H1 (cell line): ENCODE measurements around the gene MARS1. TPM values are rescaled to one million over a fixed set of nuclear protein-coding genes. Genes with fewer than 3 reads are reported as not detected.

Experiments used
- CTCF ChIA-PET: fragments of 300-600 bp; sonication (Branson Sonifier 250); formaldehyde crosslinking; loops from one replicate; lab custom pipeline; 2021; ENCODE audit not compliant: partially characterized antibody; lab: Charles Lee
- POLR2A ChIA-PET: fragments of 300-600 bp; sonication (Branson Sonifier 250); formaldehyde crosslinking; loops from one replicate; lab custom pipeline; 2021; ENCODE audit warnings: inconsistent platforms; ENCODE audit not compliant: partially characterized antibody; lab: Charles Lee
- DNase-seq, 2 experiments: peaks; one replicate each; pipeline versions ENCODE4 v3.0.0 to v3.0.0-alpha.2; 2010 to 2022; ENCODE audit warnings: low spot score in 2 of 2, low read depth in 1 of 2, mixed read lengths in 1 of 2
- FAIRE-seq: peaks from 2 replicates; lab custom pipeline; 2011; peaks lifted over from hg19 to GRCh38; lab: Jason Lieb, UNC
- H2AFZ ChIP-seq: 2 replicates; pipeline ENCODE4 v1.8.1; 2012; ENCODE audit warnings: low read length, inconsistent platforms
- H2AK5ac ChIP-seq: 2 replicates; pipeline ENCODE4 v1.6.1; 2013; ENCODE audit warnings: low read depth, low read length
- H2BK120ac ChIP-seq: replicated peaks from 2 replicates; pipeline ENCODE3; 2013; ENCODE audit warnings: low read depth, low read length, inconsistent platforms
- H2BK12ac ChIP-seq: 2 replicates; pipeline ENCODE4 v1.6.1; 2013; ENCODE audit warnings: low read depth, low read length
- H2BK15ac ChIP-seq: 2 replicates; pipeline ENCODE4 v1.6.1; 2013; ENCODE audit warnings: low read length
- H2BK20ac ChIP-seq: 2 replicates; pipeline ENCODE4 v1.6.1; 2013; ENCODE audit warnings: low read length
- H2BK5ac ChIP-seq: 2 replicates; pipeline ENCODE4 v1.6.1; 2013; ENCODE audit warnings: low read depth, low read length
- H3K14ac ChIP-seq: 2 replicates; pipeline ENCODE4 v1.6.1; 2013; ENCODE audit warnings: inconsistent platforms; ENCODE audit not compliant: insufficient read length
- H3K18ac ChIP-seq: 2 replicates; pipeline ENCODE4 v1.6.1; 2013; ENCODE audit warnings: low read length; ENCODE audit errors: extremely low read depth
- H3K23ac ChIP-seq: 2 replicates; pipeline ENCODE4 v1.6.1; 2013; ENCODE audit warnings: inconsistent platforms; ENCODE audit not compliant: insufficient read length
- H3K23me2 ChIP-seq: 2 replicates; pipeline ENCODE4 v1.6.1; 2013; ENCODE audit warnings: low read depth, low read length
- H3K27ac ChIP-seq: 2 replicates; pipeline ENCODE4 v1.6.1; 2011; ENCODE audit warnings: low read depth, low read length, inconsistent platforms
- H3K27me3 ChIP-seq, 4 experiments: replicated peaks in 1 of 4; 1 replicate in 1 of 4; 2 replicates in 3 of 4; pipeline versions ENCODE4 v1.6.1 to v1.8.1; 2011 to 2013; ENCODE audit warnings: low read length in 3 of 4, mild to moderate bottlenecking in 3 of 4, inconsistent platforms in 2 of 4, mixed read lengths in 2 of 4, moderate library complexity in 1 of 4; ENCODE audit not compliant: control insufficient read depth in 3 of 4, insufficient read depth in 3 of 4; ENCODE audit errors: extremely low read depth in 1 of 4
- H3K36me3 ChIP-seq, 4 experiments: 2 replicates each; pipeline versions ENCODE4 v1.6.1 to v1.8.1; 2011 to 2013; ENCODE audit warnings: mild to moderate bottlenecking in 4 of 4, low read length in 3 of 4, moderate library complexity in 2 of 4, control low read depth in 1 of 4, inconsistent platforms in 1 of 4; ENCODE audit not compliant: insufficient read depth in 4 of 4, control insufficient read depth in 2 of 4
- H3K4ac ChIP-seq: replicated peaks from 2 replicates; pipeline ENCODE3; 2013; ENCODE audit warnings: low read length, low read depth, mixed read lengths, inconsistent platforms; ENCODE audit not compliant: insufficient read length
- H3K4me1 ChIP-seq, 4 experiments: replicated peaks in 1 of 4; 1 replicate in 1 of 4; 2 replicates in 3 of 4; pipeline versions ENCODE4 v1.6.1 to v1.8.1; 2011 to 2013; ENCODE audit warnings: low read length in 3 of 4, inconsistent platforms in 2 of 4, mixed read lengths in 1 of 4; ENCODE audit not compliant: insufficient read depth in 4 of 4, control insufficient read depth in 3 of 4
- H3K4me2 ChIP-seq, 2 experiments: 2 replicates each; pipeline versions ENCODE4 v1.6.1 to v1.8.1; 2011 to 2013; ENCODE audit warnings: low read depth in 2 of 2, low read length in 2 of 2, control low read depth in 1 of 2, inconsistent platforms in 1 of 2, mild to moderate bottlenecking in 1 of 2; ENCODE audit not compliant: insufficient read depth in 1 of 2
- H3K4me3 ChIP-seq, 4 experiments: fragments of 200-600, 300-600 bp in 1 of 4; sonication (generic), shearing (Covaris generic), sonication (Bioruptor Twin) in 1 of 4; 2 replicates each; pipeline versions ENCODE4 v1.5.1 to v1.8.1; 2011 to 2016; ENCODE audit warnings: low read length in 4 of 4, low read depth in 3 of 4, control low read depth in 2 of 4, inconsistent platforms in 2 of 4, mild to moderate bottlenecking in 2 of 4, mixed read lengths in 1 of 4, moderate library complexity in 1 of 4; ENCODE audit not compliant: insufficient read depth in 2 of 4; ENCODE audit errors: extremely low read depth in 1 of 4
- H3K56ac ChIP-seq: replicated peaks from 2 replicates; pipeline ENCODE3; 2013; ENCODE audit warnings: low read depth, mild to moderate bottlenecking, mixed read lengths, low read length, inconsistent platforms; ENCODE audit not compliant: insufficient read length
- H3K79me1 ChIP-seq: 2 replicates; pipeline ENCODE4 v1.6.1; 2013; ENCODE audit warnings: low read depth, low read length, control low read depth
- H3K79me2 ChIP-seq, 2 experiments: 2 replicates each; pipeline versions ENCODE4 v1.6.1 to v1.8.1; 2012 to 2013; ENCODE audit warnings: low read length in 2 of 2, mild to moderate bottlenecking in 2 of 2, inconsistent platforms in 1 of 2; ENCODE audit not compliant: insufficient read depth in 2 of 2, control insufficient read depth in 1 of 2
- H3K9ac ChIP-seq, 4 experiments: replicated peaks in 1 of 4; 1 replicate in 1 of 4; 2 replicates in 3 of 4; pipeline versions ENCODE4 v1.6.1 to v1.8.1; 2011 to 2013; ENCODE audit warnings: low read depth in 3 of 4, low read length in 3 of 4, control low read depth in 2 of 4, mild to moderate bottlenecking in 2 of 4, moderate library complexity in 2 of 4, inconsistent platforms in 1 of 4; ENCODE audit errors: extremely low read depth in 1 of 4
- H3K9me3 ChIP-seq, 2 experiments: 2 replicates each; pipeline versions ENCODE4 v1.6.1 to v1.8.1; 2012 to 2013; ENCODE audit warnings: mild to moderate bottlenecking in 2 of 2, moderate library complexity in 2 of 2, control low read depth in 1 of 2, inconsistent platforms in 1 of 2, low read depth in 1 of 2, low read length in 1 of 2, mixed read lengths in 1 of 2; ENCODE audit not compliant: insufficient read depth in 2 of 2
- H4K20me1 ChIP-seq, 2 experiments: replicated peaks in 1 of 2; 2 replicates each; pipeline versions ENCODE3 to v1.8.1; 2011 to 2013; ENCODE audit warnings: inconsistent platforms in 2 of 2, low read length in 2 of 2, mild to moderate bottlenecking in 1 of 2; ENCODE audit not compliant: insufficient read depth in 2 of 2, control insufficient read depth in 1 of 2
- H4K5ac ChIP-seq: 2 replicates; pipeline ENCODE4 v1.6.1; 2013; ENCODE audit warnings: low read length, low read depth, mixed read lengths, inconsistent platforms; ENCODE audit not compliant: insufficient read length
- H4K8ac ChIP-seq: 2 replicates; pipeline ENCODE4 v1.8.0; 2013; ENCODE audit warnings: mild to moderate bottlenecking, moderate library complexity, low read length, inconsistent platforms; ENCODE audit not compliant: insufficient read depth; ENCODE audit errors: extremely low read depth
- H4K91ac ChIP-seq: replicated peaks from 2 replicates; pipeline ENCODE3; 2013; ENCODE audit warnings: low read length, mixed read lengths, inconsistent platforms; ENCODE audit not compliant: insufficient read length
- CBX8 ChIP-seq: fragments of 300-800, 300-1000 bp; sonication (generic); IDR thresholded peaks from 2 replicates; pipeline ENCODE4 v1.7.1; 2016; ENCODE audit warnings: low read depth, low read length, borderline replicate concordance
- GTF2F1 ChIP-seq: IDR thresholded peaks from 2 replicates; pipeline ENCODE4 v1.6.1; 2012; ENCODE audit warnings: low read depth, low read length, improper control_type of control experiment, borderline replicate concordance
- KDM1A ChIP-seq: fragments of 200-600, 300-600 bp; sonication (generic); IDR thresholded peaks from 2 replicates; pipeline ENCODE4 v1.7.1; 2016; ENCODE audit warnings: mild to moderate bottlenecking, low read length, borderline replicate concordance
- NANOG ChIP-seq: IDR thresholded peaks from 2 replicates; pipeline ENCODE4 v1.6.1; 2011; ENCODE audit warnings: low read length, low read depth, mild to moderate bottlenecking, inconsistent platforms; ENCODE audit not compliant: insufficient read depth, poor library complexity, severe bottlenecking
- RAD21 ChIP-seq, 2 experiments: IDR thresholded peaks in 1 of 2; conservative IDR thresholded peaks in 1 of 2; 2 replicates each; pipeline ENCODE4 v1.6.1; 2011; ENCODE audit warnings: low read depth in 2 of 2, low read length in 2 of 2, improper control_type of control experiment in 1 of 2, inconsistent platforms in 1 of 2, mild to moderate bottlenecking in 1 of 2, moderate library complexity in 1 of 2
- WGBS, 2 experiments: shearing (Covaris generic) in 1 of 2; methylation state at CpG; one replicate each; pipeline versions ENCODE4 v1.1.6 to v1.1.7; 2013 to 2015; ENCODE audit warnings: low lambda C conversion rate in 2 of 2, mixed read lengths in 2 of 2, inconsistent platforms in 1 of 2, low coverage in 1 of 2, missing lambda C conversion rate in 1 of 2; ENCODE audit not compliant: insufficient replicate concordance in 2 of 2, insufficient coverage in 1 of 2, insufficient read length in 1 of 2; ENCODE audit errors: extremely low coverage in 1 of 2, missing lambda C conversion rate in 1 of 2; 5-methylcytosine and 5-hydroxymethylcytosine counted together
- polyA plus RNA-seq, 7 experiments: library from polyadenylated mRNA; depleted of rRNA in 3 of 7; stranded (reverse) in 5 of 7; unstranded in 2 of 7; fragments of >200 nt in 5 of 7; fragments of 200-250 nt in 2 of 7; gene quantifications; 1 replicate in 5 of 7; 2 replicates in 1 of 7; 4 replicates in 1 of 7; pipeline versions ENCODE4 v1.2.1 to v1.2.3, GENCODE V29; 2011 to 2013; ENCODE audit warnings: missing spikeins in 2 of 7, mixed read lengths in 2 of 7
- total RNA-seq: library from RNA; stranded (reverse); fragmentation: NEBNext Ultra II Directional; extraction: Animal tissue kit (Norgen Biotek cat#: 25700); gene quantifications from 2 replicates; pipeline ENCODE4 v1.2.1, GENCODE V29; 2021
- TF ChIP-seq, protein P1 (sequence below), 3 experiments: IDR thresholded peaks; 1 replicate in 2 of 3; 2 replicates in 1 of 3; pipeline versions ENCODE4 v1.5.1 to v1.6.1; 2011; ENCODE audit warnings: low read length in 3 of 3, mild to moderate bottlenecking in 3 of 3, inconsistent platforms in 2 of 3, low read depth in 1 of 3, moderate library complexity in 1 of 3; ENCODE audit not compliant: insufficient read depth in 1 of 3; ENCODE audit errors: control extremely low read depth in 1 of 3
- TF ChIP-seq, protein P2 (sequence below): IDR thresholded peaks from 2 replicates; pipeline ENCODE4 v1.6.1; 2012; ENCODE audit warnings: inconsistent platforms

The MARS1 gene
- total and polyA plus RNA-seq, 2 of the 8 experiments (the other 6 are each of a cell fraction or from before 2014, with no cell fraction given): 194 to 407 TPM

DNA sequence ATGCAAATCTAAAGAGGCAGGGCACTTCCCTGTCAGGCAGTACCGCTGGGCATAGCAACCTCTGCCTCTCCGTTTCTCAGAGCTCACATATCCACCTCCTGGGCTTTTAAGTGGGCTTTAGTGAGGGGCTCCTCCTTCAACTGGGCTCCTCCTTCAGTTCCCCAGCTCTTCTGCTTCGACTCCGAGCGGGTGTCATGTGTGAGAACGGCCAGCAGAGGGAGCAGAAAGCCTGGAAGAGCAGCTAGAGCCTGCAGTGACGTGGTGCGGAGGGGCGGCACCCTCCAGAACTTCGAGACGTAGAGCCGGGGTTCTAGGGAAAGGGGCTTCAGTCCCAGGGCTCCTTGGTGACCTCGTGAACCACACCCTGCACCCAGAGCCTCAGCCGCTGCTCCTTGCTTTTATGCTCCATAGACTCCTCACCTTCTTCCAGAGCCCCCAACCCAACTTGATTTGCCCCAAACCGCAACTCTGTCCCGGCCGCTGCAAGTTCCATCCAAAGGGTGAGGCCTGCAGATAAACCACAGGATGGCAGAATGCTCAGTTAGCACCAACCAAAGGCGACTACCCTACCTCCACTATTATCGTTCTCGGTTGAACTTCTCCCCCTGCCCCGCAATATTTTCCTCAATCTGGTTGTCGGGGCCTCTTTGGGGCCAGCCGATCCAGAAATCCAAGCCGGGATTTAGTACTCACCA, 28.7 kb upstream of the MARS1 start:
- H3K27me3 ChIP-seq: no peaks in the 10 kb centered on the region
- FAIRE-seq: peak; percentile 58
- H3K4me2 ChIP-seq: peak overlapping the region; percentile 85 to 95
- TF ChIP-seq, protein P1, sequence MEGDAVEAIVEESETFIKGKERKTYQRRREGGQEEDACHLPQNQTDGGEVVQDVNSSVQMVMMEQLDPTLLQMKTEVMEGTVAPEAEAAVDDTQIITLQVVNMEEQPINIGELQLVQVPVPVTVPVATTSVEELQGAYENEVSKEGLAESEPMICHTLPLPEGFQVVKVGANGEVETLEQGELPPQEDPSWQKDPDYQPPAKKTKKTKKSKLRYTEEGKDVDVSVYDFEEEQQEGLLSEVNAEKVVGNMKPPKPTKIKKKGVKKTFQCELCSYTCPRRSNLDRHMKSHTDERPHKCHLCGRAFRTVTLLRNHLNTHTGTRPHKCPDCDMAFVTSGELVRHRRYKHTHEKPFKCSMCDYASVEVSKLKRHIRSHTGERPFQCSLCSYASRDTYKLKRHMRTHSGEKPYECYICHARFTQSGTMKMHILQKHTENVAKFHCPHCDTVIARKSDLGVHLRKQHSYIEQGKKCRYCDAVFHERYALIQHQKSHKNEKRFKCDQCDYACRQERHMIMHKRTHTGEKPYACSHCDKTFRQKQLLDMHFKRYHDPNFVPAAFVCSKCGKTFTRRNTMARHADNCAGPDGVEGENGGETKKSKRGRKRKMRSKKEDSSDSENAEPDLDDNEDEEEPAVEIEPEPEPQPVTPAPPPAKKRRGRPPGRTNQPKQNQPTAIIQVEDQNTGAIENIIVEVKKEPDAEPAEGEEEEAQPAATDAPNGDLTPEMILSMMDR (IDR thresholded peaks at IDR 0.05; ENCODE audit: control extremely low read depth in 1 of 3, insufficient read depth in 1 of 3, low read depth in 1 of 3, low read length in 3 of 3): peak in 2 of 3 experiments; percentile 92 to 95; a peak in 3 of 4 replicates
- TF ChIP-seq KDM1A: no peak
- no peak for TF ChIP-seq CBX8
- TF ChIP-seq, protein P2, sequence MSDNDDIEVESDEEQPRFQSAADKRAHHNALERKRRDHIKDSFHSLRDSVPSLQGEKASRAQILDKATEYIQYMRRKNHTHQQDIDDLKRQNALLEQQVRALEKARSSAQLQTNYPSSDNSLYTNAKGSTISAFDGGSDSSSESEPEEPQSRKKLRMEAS: peak; percentile 22; the same call in 1 of the 2 replicates
- TF ChIP-seq GTF2F1: no peak
- TF ChIP-seq NANOG: peak; percentile 19
- peak; percentile 71 to 78 for TF ChIP-seq RAD21 (IDR thresholded peaks at IDR 0.05 in 1 of 2, conservative IDR thresholded peaks at IDR 0.05 in 1 of 2; ENCODE audit: low read depth in 2 of 2, low read length in 2 of 2)

More for the DNA sequence above, 28.7 kb upstream of the MARS1 start:
- H3K4me1 ChIP-seq: peaks cover 0 to 32% (median 20%) of the 10 kb centered on the region in 4 experiments; a peak in 6 of 7 replicates
- H3K18ac ChIP-seq: peak overlapping the region; percentile 55; the same call in 1 of the 2 replicates
- H2BK20ac ChIP-seq: no peak overlapping the region
- no peak overlapping the region for H2BK120ac ChIP-seq
- H3K23me2 ChIP-seq: peaks cover 14% of the 10 kb centered on the region
- no peak overlapping the region for H3K4ac ChIP-seq
- H3K4me3 ChIP-seq: peak overlapping the region; percentile 51 to 91 (median 76)
- peak overlapping the region; percentile 37 for H4K5ac ChIP-seq
- peak; percentile 98 for DNase-seq
- H2BK5ac ChIP-seq: 0 out of 2 replicates have a peak overlapping the region, but pooled peaks have one; percentile 85
- WGBS, 2 experiments: 5% methylated on average over 24 of the region's 24 CpGs; no CpG with 5 or more reads in 1 of the 2 experiments
- peaks cover 0 to 4% (median 0%) of the 10 kb centered on the region in 4 experiments; a peak in 2 of 8 replicates for H3K36me3 ChIP-seq
- peak overlapping the region; percentile 27; the same call in 1 of the 2 replicates for H3K27ac ChIP-seq
- peak overlapping the region in 2 of 4 experiments; percentile 40 to 44; a peak in 4 of 7 replicates for H3K9ac ChIP-seq
- no peaks in the 10 kb centered on the region for H3K79me1 ChIP-seq
- ChIA-PET POLR2A (interaction anchor here (0.6 to 6.4 kb wide), 23 partner anchors 9 to 371 kb away, joined by 3 to 51 read pairs (median 4); partner anchors contain the start of genes INHBC and SHMT2), CTCF (interaction anchor here (0.6 to 18.5 kb wide), 37 partner anchors 9 to 369 kb away, joined by 3 to 478 read pairs (median 4); partner anchors contain the start of genes ARHGAP9, DDIT3, INHBC and MARS1)
- H4K8ac ChIP-seq: no peak overlapping the region
- no peak overlapping the region for H2AK5ac ChIP-seq
- H3K14ac ChIP-seq: no peak overlapping the region
- no peaks in the 10 kb centered on the region for H3K9me3 ChIP-seq
- H3K23ac ChIP-seq: no peak overlapping the region
- no peak overlapping the region for H2AFZ ChIP-seq
- peaks cover 0 to 16% of the 10 kb centered on the region in 2 experiments; a peak in 1 of 4 replicates for H3K79me2 ChIP-seq
- H4K20me1 ChIP-seq: no peaks in the 10 kb centered on the region
- no peak overlapping the region for H2BK15ac ChIP-seq
- H4K91ac ChIP-seq: peak overlapping the region; percentile 8
- H2BK12ac ChIP-seq: no peak overlapping the region; the same call in 1 of the 2 replicates
- no peak overlapping the region for H3K56ac ChIP-seq
